Jurkat, Clone E6-1 (cell line): ENCODE measurements around the gene GPRC5D.

Source experiments
- DNase-seq: peaks from one replicate; pipeline ENCODE4 v3.0.0-alpha.2; 2011; ENCODE audit warnings: low read depth, low spot score
- H3K4me3 ChIP-seq: 2 replicates; pipeline ENCODE4 v1.5.1; 2011; ENCODE audit warnings: mild to moderate bottlenecking, low read length, control low read depth, moderate library complexity

Gene GPRC5D

GRCh38 chr12:12943586-12944260 is 8.2 kb downstream of the GPRC5D start:
- DNase-seq: no peak
- no peak overlapping the region for H3K4me3 ChIP-seq

GRCh38 chr12:12941450-12942350 is 10.3 kb downstream of the GPRC5D start:
- DNase-seq: no peak
- H3K4me3 ChIP-seq: no peak overlapping the region

GRCh38 chr12:12939888-12940287 is 12.1 kb downstream of the GPRC5D start:
- DNase-seq: no peak

GRCh38 chr12:12938541-12938940 is 13.4 kb downstream of the GPRC5D start:
- no peak for DNase-seq

More at GRCh38 chr12:12939888-12940287, 12.1 kb downstream of the GPRC5D start:
- no peak overlapping the region for H3K4me3 ChIP-seq

GRCh38 chr12:12936983-12937491 is 14.9 kb downstream of the GPRC5D start:
- H3K4me3 ChIP-seq: no peak overlapping the region
- no peak for DNase-seq

More at GRCh38 chr12:12938541-12938940, 13.4 kb downstream of the GPRC5D start:
- H3K4me3 ChIP-seq: no peak overlapping the region

- H3K4me3 ChIP-seq: no peak overlapping the region
- no peak for DNase-seq
Measured at GRCh38 chr12:12934556-12934955, 17.4 kb downstream of the GPRC5D start.

- no peak overlapping the region for H3K4me3 ChIP-seq
- DNase-seq: no peak
Measured at GRCh38 chr12:12933742-12934141, 18.2 kb downstream of the GPRC5D start.

GRCh38 chr12:12930633-12931219 is 21.2 kb downstream of the GPRC5D start:
- H3K4me3 ChIP-seq: no peak overlapping the region
- DNase-seq: no peak

- no peak overlapping the region for H3K4me3 ChIP-seq
Measured at GRCh38 chr12:12929696-12930095, 22.3 kb downstream of the GPRC5D start.

GRCh38 chr12:12927211-12928079 is 24.5 kb downstream of the GPRC5D start:
- no peak overlapping the region for H3K4me3 ChIP-seq
- DNase-seq: no peak

More at GRCh38 chr12:12929696-12930095, 22.3 kb downstream of the GPRC5D start:
- DNase-seq: no peak

- no peak for DNase-seq
- no peak overlapping the region for H3K4me3 ChIP-seq
Measured at GRCh38 chr12:12926571-12927071, 25.3 kb downstream of the GPRC5D start.

GRCh38 chr12:12925388-12925787 is 26.6 kb downstream of the GPRC5D start:
- H3K4me3 ChIP-seq: no peak overlapping the region
- DNase-seq: no peak

GRCh38 chr12:12924169-12924568 is 27.8 kb downstream of the GPRC5D start:
- no peak overlapping the region for H3K4me3 ChIP-seq
- DNase-seq: no peak

- DNase-seq: no peak
- no peak overlapping the region for H3K4me3 ChIP-seq
Measured at GRCh38 chr12:12922978-12923377, 29.0 kb downstream of the GPRC5D start.

- DNase-seq: no peak
- no peak overlapping the region for H3K4me3 ChIP-seq
Measured at GRCh38 chr12:12922191-12922616, 29.8 kb downstream of the GPRC5D start.

- DNase-seq: no peak
- H3K4me3 ChIP-seq: no peak overlapping the region
Measured at GRCh38 chr12:12919666-12920435, 32.1 kb downstream of the GPRC5D start.

GRCh38 chr12:12918781-12919389 is 33.1 kb downstream of the GPRC5D start:
- no peak overlapping the region for H3K4me3 ChIP-seq
- no peak for DNase-seq
